CD4-positive, CD25-positive, alpha-beta regulatory T cell (primary cell): ENCODE measurements around the gene MARVELD1. TPM values are rescaled to one million over a fixed set of nuclear protein-coding genes. Genes with fewer than 3 reads are reported as not detected.

Experiments used
- ATAC-seq, 2 donors: fragments of 150-1000 bp; cut with Tn5 transposase; one replicate each; pipeline ENCODE4 v1.10.0; 2021; ENCODE audit warnings: low read depth in 2 of 2, moderate number of reproducible peaks in 2 of 2, moderate library complexity in 1 of 2
- DNase-seq, 3 donors: peaks; one replicate each; pipeline versions ENCODE4 v3.0.0 to v3.0.0-alpha.2; 2012 to 2022; ENCODE audit warnings: mixed read lengths in 1 of 3
- H3K27ac ChIP-seq: one replicate; pipeline ENCODE4 v1.7.0; 2013; ENCODE audit warnings: mild to moderate bottlenecking, low read length; ENCODE audit not compliant: insufficient read depth, poor library complexity, severe bottlenecking
- H3K27me3 ChIP-seq: one replicate; pipeline ENCODE4 v1.7.0; 2013; ENCODE audit warnings: low read length; ENCODE audit not compliant: control insufficient read depth, insufficient read depth
- H3K36me3 ChIP-seq: one replicate; pipeline ENCODE4 v1.7.0; 2013; ENCODE audit warnings: mild to moderate bottlenecking, low read length, moderate library complexity; ENCODE audit not compliant: control insufficient read depth, insufficient read depth
- H3K4me1 ChIP-seq: 2 replicates; pipeline ENCODE4 v1.7.0; 2013; ENCODE audit warnings: mild to moderate bottlenecking, low read length; ENCODE audit not compliant: insufficient read depth, control insufficient read depth, poor library complexity, severe bottlenecking
- H3K4me3 ChIP-seq: one replicate; pipeline ENCODE4 v1.7.0; 2013; ENCODE audit warnings: low read depth, mild to moderate bottlenecking, low read length, moderate library complexity
- H3K9me3 ChIP-seq, 2 experiments: 1 replicate in 1 of 2; 2 replicates in 1 of 2; pipeline ENCODE4 v1.7.0; 2013; ENCODE audit warnings: low read length in 2 of 2, mild to moderate bottlenecking in 1 of 2, moderate library complexity in 1 of 2; ENCODE audit not compliant: control insufficient read depth in 2 of 2
- H3K27ac Mint-ChIP-seq, 3 donors: one replicate each; pipeline ENCODE4 v1.8.0; 2020 to 2022; ENCODE audit warnings: mild to moderate bottlenecking in 3 of 3, mixed read lengths in 3 of 3, moderate library complexity in 2 of 3
- H3K27me3 Mint-ChIP-seq: one replicate; pipeline ENCODE4 v1.8.0; 2022; ENCODE audit warnings: mild to moderate bottlenecking, mixed read lengths
- H3K36me3 Mint-ChIP-seq: one replicate; pipeline ENCODE4 v1.8.0; 2020; ENCODE audit warnings: mixed read lengths
- H3K4me1 Mint-ChIP-seq, 4 donors: one replicate each; pipeline ENCODE4 v1.8.0; 2020 to 2022; ENCODE audit warnings: mixed read lengths in 4 of 4, mild to moderate bottlenecking in 1 of 4
- H3K4me3 Mint-ChIP-seq, 4 donors: one replicate each; pipeline ENCODE4 v1.8.0; 2020 to 2022; ENCODE audit warnings: mild to moderate bottlenecking in 4 of 4, mixed read lengths in 4 of 4, moderate library complexity in 3 of 4
- H3K9me3 Mint-ChIP-seq, 7 donors: one replicate each; pipeline ENCODE4 v1.8.0; 2020 to 2022; ENCODE audit warnings: mixed read lengths in 7 of 7, mild to moderate bottlenecking in 3 of 7, moderate library complexity in 2 of 7
- polyA plus RNA-seq, 4 donors: library from polyadenylated mRNA; unstranded; fragments of 300-500 nt; fragmentation: Illumina TruSeq; gene quantifications; one replicate each; pipeline ENCODE4 v1.2.3, GENCODE V29; 2021
- total RNA-seq: library from RNA; stranded (reverse); gene quantifications from one replicate; pipeline ENCODE4 v1.2.3, GENCODE V29; 2022

MARVELD1 gene
- total and polyA plus RNA-seq, 5 donors from 2014 or later, result 0.62 TPM; not detected in 4

DNA sequence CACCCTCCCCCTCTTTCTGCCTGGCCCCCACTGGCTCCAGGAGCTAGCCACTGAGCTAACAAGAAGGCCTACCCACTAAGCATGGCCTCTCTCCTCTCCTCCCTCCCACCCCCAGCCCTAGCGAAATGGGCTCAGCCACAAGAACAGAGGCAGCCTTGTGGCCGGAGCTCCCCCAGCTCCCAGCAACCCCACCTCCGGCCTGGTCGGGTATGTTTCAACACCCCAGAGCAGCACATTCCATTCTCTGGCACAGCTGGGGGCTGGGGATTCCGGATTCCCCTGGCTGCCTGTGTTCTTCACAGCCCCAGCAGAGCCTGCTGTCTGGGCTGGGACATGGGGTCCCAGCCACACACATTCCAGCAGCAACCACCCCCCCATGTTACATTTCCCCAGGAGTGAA is 49.3 kb downstream of the MARVELD1 start:
- H3K4me3 Mint-ChIP-seq, result no peak overlapping the region

GRCh38 chr10:97763411-97763810 is 49.9 kb downstream of the MARVELD1 start:
- Mint-ChIP-seq H3K9me3 (peaks cover 0 to 2% (median 0%) of the 10 kb centered on the region in 7 donors), H3K27me3 (no peaks in the 10 kb centered on the region), H3K4me3 (no peak overlapping the region), H3K27ac (no peak overlapping the region), H3K36me3 (peaks cover 23% of the 10 kb centered on the region), H3K4me1 (peaks cover 0 to 9% (median 3%) of the 10 kb centered on the region in 4 donors)
- ATAC-seq, result no peak
- H3K4me3 ChIP-seq, result no peak overlapping the region
- peaks cover 20% of the 10 kb centered on the region for H3K36me3 ChIP-seq
- no peak for DNase-seq
- H3K27me3 ChIP-seq, result no peaks in the 10 kb centered on the region
- no peaks in the 10 kb centered on the region for H3K9me3 ChIP-seq
- H3K27ac ChIP-seq, result no peak overlapping the region
- no peaks in the 10 kb centered on the region for H3K4me1 ChIP-seq

More for the DNA sequence above, 49.3 kb downstream of the MARVELD1 start:
- peaks cover 24% of the 10 kb centered on the region for H3K36me3 ChIP-seq
- no peaks in the 10 kb centered on the region for H3K27me3 ChIP-seq
- H3K4me3 ChIP-seq, result no peak overlapping the region
- H3K9me3 ChIP-seq, result no peaks in the 10 kb centered on the region
- H3K4me1 Mint-ChIP-seq, result peaks cover 0 to 6% (median 3%) of the 10 kb centered on the region in 4 donors
- no peaks in the 10 kb centered on the region for H3K27me3 Mint-ChIP-seq
- H3K9me3 Mint-ChIP-seq, result no peaks in the 10 kb centered on the region
- H3K27ac ChIP-seq, result no peak overlapping the region
- no peaks in the 10 kb centered on the region for H3K4me1 ChIP-seq
- H3K27ac Mint-ChIP-seq, result no peak overlapping the region
- no peak for DNase-seq
- peaks cover 19% of the 10 kb centered on the region for H3K36me3 Mint-ChIP-seq
- ATAC-seq, result no peak

- ATAC-seq, result no peak
- Mint-ChIP-seq H3K27ac (no peak overlapping the region), H3K4me3 (no peak overlapping the region), H3K4me1 (peaks cover 0 to 9% (median 3%) of the 10 kb centered on the region in 4 donors), H3K27me3 (no peaks in the 10 kb centered on the region), H3K36me3 (peaks cover 21% of the 10 kb centered on the region), H3K9me3 (peaks cover 0 to 2% (median 0%) of the 10 kb centered on the region in 7 donors)
- no peak overlapping the region for H3K4me3 ChIP-seq
- peaks cover 20% of the 10 kb centered on the region for H3K36me3 ChIP-seq
- no peak for DNase-seq
- no peaks in the 10 kb centered on the region for H3K4me1 ChIP-seq
- no peaks in the 10 kb centered on the region for H3K9me3 ChIP-seq
- no peaks in the 10 kb centered on the region for H3K27me3 ChIP-seq
- H3K27ac ChIP-seq, result no peak overlapping the region
These were observed 50.4 kb downstream of the MARVELD1 start for GRCh38 chr10:97763947-97764346.

DNA sequence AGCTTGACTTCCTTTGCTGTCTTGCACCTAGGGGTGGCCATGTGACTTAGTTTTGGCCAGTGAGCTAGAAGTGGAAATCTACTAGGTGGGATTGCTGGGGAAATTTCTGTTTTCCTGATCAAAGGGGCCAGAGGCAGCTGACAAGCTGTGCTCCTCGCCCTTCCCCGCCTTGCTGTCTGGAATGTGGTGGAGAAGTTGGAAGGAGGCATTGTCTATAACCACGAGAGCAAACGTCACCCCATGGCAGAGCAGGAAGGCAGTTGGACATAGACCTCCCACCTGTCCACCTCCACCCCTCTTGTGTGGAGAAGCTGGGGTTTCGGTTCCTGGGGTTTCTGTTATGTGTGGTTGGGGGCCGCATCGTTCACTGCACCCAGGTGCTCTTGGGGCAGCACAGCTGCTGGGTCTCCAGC is 51.0 kb downstream of the MARVELD1 start:
- H3K27me3 ChIP-seq, result no peaks in the 10 kb centered on the region
- Mint-ChIP-seq H3K36me3 (peaks cover 21% of the 10 kb centered on the region), H3K9me3 (peaks cover 0 to 2% (median 0%) of the 10 kb centered on the region in 7 donors), H3K4me1 (peaks cover 0 to 9% (median 3%) of the 10 kb centered on the region in 4 donors), H3K4me3 (no peak overlapping the region), H3K27ac (no peak overlapping the region), H3K27me3 (no peaks in the 10 kb centered on the region)
- no peaks in the 10 kb centered on the region for H3K9me3 ChIP-seq
- DNase-seq, result no peak
- no peak for ATAC-seq
- H3K4me3 ChIP-seq, result no peak overlapping the region
- peaks cover 17% of the 10 kb centered on the region for H3K36me3 ChIP-seq
- H3K4me1 ChIP-seq, result no peaks in the 10 kb centered on the region
- no peak overlapping the region for H3K27ac ChIP-seq

GRCh38 chr10:97765201-97765600 is 51.7 kb downstream of the MARVELD1 start:
- Histone ChIP-seq H3K4me1 (no peaks in the 10 kb centered on the region), H3K4me3 (no peak overlapping the region), H3K36me3 (peaks cover 11% of the 10 kb centered on the region), H3K27ac (no peak overlapping the region), H3K9me3 (no peaks in the 10 kb centered on the region), H3K27me3 (no peaks in the 10 kb centered on the region)
- H3K27me3 Mint-ChIP-seq, result peaks cover 5% of the 10 kb centered on the region
- H3K4me3 Mint-ChIP-seq, result no peak overlapping the region
- H3K9me3 Mint-ChIP-seq, result peaks cover 0 to 2% (median 0%) of the 10 kb centered on the region in 7 donors
- H3K4me1 Mint-ChIP-seq, result peaks cover 0 to 11% (median 3%) of the 10 kb centered on the region in 4 donors
- H3K36me3 Mint-ChIP-seq, result peaks cover 21% of the 10 kb centered on the region
- ATAC-seq (no peak), DNase-seq (no peak)
- H3K27ac Mint-ChIP-seq, result no peak overlapping the region

- peaks cover 0 to 2% (median 0%) of the 10 kb centered on the region in 7 donors for H3K9me3 Mint-ChIP-seq
- no peaks in the 10 kb centered on the region for H3K9me3 ChIP-seq
- H3K36me3 ChIP-seq, result peaks cover 5% of the 10 kb centered on the region
- no peak overlapping the region for H3K4me3 Mint-ChIP-seq
- no peak overlapping the region for H3K27ac Mint-ChIP-seq
- H3K4me1 ChIP-seq, result peaks cover 6% of the 10 kb centered on the region
- peaks cover 0 to 19% (median 5%) of the 10 kb centered on the region in 4 donors for H3K4me1 Mint-ChIP-seq
- no peak overlapping the region for H3K27ac ChIP-seq
- ATAC-seq (no peak), DNase-seq (no peak)
- H3K27me3 Mint-ChIP-seq, result peaks cover 13% of the 10 kb centered on the region
- H3K36me3 Mint-ChIP-seq, result peaks cover 21% of the 10 kb centered on the region
- H3K27me3 ChIP-seq, result peaks cover 7% of the 10 kb centered on the region
- H3K4me3 ChIP-seq, result no peak overlapping the region
These were observed 52.7 kb downstream of the MARVELD1 start for GRCh38 chr10:97766106-97766810.

DNA sequence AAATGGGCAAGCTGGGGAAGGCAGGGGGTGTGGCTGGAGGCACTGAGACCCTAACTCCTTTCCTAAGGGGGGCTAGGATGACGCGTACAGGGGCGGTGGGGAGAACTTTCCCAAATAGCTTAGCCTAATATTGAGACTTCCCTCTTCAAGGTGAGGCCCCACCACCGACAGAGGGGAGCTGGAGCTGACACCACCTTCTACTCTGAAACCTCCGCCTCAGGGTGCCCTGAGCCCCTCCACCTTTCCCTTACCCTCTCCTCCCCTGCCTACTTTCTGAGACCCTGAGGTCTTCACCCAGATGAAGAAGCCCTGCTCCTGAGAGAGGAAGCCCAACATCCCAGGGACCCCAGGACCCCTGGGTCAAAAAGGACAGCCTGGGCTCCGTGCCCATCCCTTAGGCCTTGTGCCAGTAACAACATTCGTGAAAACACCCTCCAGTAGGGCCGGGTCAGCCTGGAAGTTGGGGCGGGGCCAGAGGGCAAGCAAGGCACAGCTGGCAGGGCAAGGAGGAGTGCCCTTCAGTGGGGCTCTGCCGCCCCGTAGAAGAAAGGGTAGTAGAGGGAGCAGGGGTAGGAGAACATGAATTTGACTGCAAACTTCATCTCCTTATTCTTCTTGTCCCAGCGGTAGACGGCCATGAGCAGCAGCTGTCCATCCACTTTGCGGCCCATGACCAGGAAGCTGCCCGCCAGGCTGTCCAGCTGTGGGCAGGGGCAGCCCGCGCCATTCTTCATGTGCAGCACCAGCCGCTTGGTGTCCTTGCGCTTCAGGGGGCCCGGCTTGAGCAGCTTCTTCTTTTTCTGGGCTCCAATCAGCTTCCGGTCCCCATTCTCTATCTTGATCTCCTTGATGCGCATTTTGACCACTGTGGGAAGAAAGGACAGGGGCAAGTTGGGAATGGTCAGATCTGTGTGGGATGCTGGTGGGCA is 53.7 kb downstream of the MARVELD1 start:
- Histone ChIP-seq H3K36me3 (peaks cover 2% of the 10 kb centered on the region), H3K27me3 (peaks cover 7% of the 10 kb centered on the region), H3K9me3 (no peaks in the 10 kb centered on the region), H3K4me3 (no peak overlapping the region), H3K4me1 (peaks cover 7% of the 10 kb centered on the region), H3K27ac (no peak overlapping the region)
- Mint-ChIP-seq H3K4me1 (peaks cover 0 to 24% (median 7%) of the 10 kb centered on the region in 4 donors), H3K4me3 (no peak overlapping the region), H3K27me3 (peaks cover 17% of the 10 kb centered on the region), H3K36me3 (peaks cover 16% of the 10 kb centered on the region), H3K9me3 (peaks cover 0 to 2% (median 0%) of the 10 kb centered on the region in 7 donors), H3K27ac (peak overlapping the region in 1 of 3 donors; percentile 23)
- ATAC-seq (no peak), DNase-seq (no peak)
